RWPE1 (cell line): ENCODE results near the gene DUSP10.

Source experiments
- CTCF ChIA-PET: fragments of 350-600 bp; sonication (Branson Sonifier 250); formaldehyde crosslinking; extraction: SDS; loops from one replicate; lab custom pipeline; 2021; lab: Yijun Ruan, JAX
- POLR2A ChIA-PET: fragments of 400-600 bp; formaldehyde crosslinking; extraction: SDS; loops from one replicate; lab custom pipeline; 2020; ENCODE audit warnings: antibody characterized with exemption; ENCODE audit not compliant: low non-redundant PET; lab: Yijun Ruan, JAX
- DNase-seq: peaks from one replicate; pipeline ENCODE4 v3.0.0; 2012; ENCODE audit warnings: low spot score
- H3K27ac ChIP-seq: fragments of 450-650 bp; 2 replicates; pipeline ENCODE4 v1.5.1; 2017
- TF ChIP-seq, protein P1 (sequence below): fragments of 450-650 bp; conservative IDR thresholded peaks from 2 replicates; pipeline ENCODE4 v1.5.1; 2017; ENCODE audit warnings: low read depth, mild to moderate bottlenecking

The DUSP10 gene

DNA sequence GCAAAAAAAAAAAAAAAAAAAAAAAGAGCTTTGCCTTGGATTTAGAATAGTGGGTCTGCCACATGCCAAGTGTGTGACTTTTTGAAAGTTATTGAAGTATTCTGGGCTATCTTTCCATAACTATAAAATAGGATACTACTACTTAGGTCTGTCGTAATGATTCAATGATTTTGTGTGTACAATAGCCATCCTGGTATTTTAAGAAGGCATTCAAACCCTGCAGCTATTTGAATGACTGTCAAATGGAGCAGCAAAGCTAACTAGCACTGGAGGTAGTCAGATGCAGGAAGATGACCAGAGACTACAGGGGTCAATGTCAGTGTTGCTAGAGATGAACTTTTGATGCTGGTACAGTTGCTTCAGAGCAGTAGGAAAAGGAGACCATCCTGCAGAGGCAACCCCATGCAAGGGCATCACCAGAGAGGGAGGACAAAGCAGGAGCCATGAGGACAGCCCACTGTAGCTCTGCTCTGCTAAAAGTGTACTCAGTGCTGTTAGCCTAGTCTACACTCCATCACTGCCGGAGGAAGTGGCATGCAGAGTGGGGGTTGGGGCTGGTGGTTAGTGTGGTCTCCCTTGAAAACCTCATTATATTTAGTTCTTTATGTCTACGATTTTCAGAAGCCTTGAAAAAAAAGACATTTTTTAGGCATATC lies 29.0 kb downstream of the DUSP10 start:
- DNase-seq: no peak
- ChIA-PET CTCF (interaction anchor here (1.0 kb wide), 1 partner anchor 510 kb away, joined by 4 read pairs; no protein-coding TSS in a partner anchor), POLR2A (interaction anchor here (0.6 kb wide), 1 partner anchor 31 kb away, joined by 3 read pairs; no protein-coding TSS in a partner anchor)
- H3K27ac ChIP-seq: no peak overlapping the region
- TF ChIP-seq, protein P1, sequence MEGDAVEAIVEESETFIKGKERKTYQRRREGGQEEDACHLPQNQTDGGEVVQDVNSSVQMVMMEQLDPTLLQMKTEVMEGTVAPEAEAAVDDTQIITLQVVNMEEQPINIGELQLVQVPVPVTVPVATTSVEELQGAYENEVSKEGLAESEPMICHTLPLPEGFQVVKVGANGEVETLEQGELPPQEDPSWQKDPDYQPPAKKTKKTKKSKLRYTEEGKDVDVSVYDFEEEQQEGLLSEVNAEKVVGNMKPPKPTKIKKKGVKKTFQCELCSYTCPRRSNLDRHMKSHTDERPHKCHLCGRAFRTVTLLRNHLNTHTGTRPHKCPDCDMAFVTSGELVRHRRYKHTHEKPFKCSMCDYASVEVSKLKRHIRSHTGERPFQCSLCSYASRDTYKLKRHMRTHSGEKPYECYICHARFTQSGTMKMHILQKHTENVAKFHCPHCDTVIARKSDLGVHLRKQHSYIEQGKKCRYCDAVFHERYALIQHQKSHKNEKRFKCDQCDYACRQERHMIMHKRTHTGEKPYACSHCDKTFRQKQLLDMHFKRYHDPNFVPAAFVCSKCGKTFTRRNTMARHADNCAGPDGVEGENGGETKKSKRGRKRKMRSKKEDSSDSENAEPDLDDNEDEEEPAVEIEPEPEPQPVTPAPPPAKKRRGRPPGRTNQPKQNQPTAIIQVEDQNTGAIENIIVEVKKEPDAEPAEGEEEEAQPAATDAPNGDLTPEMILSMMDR: no peak

DNA sequence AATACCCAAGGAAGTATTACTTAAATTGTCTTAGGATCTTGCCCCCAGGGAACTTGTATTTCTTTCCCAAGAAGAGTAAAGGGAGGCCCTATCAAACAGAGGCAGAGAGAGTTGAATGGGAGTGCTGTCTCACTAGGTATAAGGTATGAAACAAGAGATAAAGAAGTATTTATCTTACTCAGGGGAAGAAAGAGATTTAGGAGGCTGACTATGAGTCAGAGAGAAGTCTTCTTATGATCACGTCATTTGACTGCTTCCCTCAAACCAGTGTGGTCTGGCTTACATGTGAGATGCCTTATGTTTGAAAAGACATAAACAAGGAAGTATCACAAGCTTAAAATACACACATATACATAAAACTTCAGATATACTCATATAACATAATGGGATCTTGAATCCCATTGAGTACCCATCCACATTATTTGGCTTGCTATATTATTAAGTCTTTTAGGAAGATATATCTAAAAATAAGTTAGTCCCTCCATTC lies 29.6 kb downstream of the DUSP10 start:
- ChIA-PET POLR2A (no interaction called here), CTCF (no interaction called here)
- DNase-seq: peak; percentile 36
- TF ChIP-seq, protein P1: no peak
- no peak overlapping the region for H3K27ac ChIP-seq

DNA sequence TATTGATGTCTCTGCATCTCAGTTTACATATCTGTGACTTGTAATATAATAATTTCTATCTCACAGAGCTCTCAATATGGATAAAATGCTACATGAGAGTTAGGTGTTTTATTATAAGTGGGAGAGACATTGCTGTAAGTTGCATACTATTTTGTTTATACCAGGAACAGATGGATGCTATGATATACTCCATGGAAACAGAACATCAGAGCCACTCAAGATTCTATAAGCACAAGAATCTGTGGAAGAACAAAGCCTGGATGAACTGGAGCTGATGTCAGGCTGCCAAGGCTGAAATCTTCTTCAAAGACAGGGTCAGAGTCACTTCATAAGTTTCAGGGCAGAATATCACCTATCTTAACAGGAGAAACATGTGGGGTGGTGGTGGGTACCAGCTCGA lies 30.2 kb downstream of the DUSP10 start:
- no peak for DNase-seq
- no peak overlapping the region for H3K27ac ChIP-seq
- CTCF ChIA-PET: interaction anchor here (0.6 kb wide), 1 partner anchor 19 kb away, joined by 3 read pairs; no protein-coding TSS in a partner anchor
- TF ChIP-seq, protein P1: no peak
- POLR2A ChIA-PET: no interaction called here

DNA sequence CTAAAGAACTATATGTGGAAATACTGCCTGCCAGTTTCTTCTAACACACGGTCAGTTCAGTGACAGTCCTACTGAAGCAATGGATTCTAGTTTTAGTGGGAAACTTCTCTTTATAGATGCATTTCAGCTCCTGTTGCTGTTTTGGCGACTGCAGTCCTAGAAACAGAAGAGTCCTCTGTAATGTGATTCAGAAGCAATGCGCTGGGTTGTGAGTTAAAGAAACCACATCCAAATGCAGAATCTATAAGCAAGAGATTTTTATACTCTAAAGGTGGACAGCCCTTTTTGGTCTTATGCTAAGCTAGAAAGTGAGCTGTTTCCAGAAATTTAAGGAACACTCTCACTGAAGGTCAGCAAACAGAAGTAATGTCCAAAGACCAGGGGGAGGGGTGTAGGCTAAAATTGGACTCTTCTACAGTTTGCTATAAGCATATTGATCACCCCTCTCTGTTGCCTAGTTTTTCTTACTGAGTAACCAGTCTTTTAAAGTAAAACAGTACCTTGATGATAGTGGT lies 30.8 kb downstream of the DUSP10 start:
- H3K27ac ChIP-seq: no peak overlapping the region

DNA sequence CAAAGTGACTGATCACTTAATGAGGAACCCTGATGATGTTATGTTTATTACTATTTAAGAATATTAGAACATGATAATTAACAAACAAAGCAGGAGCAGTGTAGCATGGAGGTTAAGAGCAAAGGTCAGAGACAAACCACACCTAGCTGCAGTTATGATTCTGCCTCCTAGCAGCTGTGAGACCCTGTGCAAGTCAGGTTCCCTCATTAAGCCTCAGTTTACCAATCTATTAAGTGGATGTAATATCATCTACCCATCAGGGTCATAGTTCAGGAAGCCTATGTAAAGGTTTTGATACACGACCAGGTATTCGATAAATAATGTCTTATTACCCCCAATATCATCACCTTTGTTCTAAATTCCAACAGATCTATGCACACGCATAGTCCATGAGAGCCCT lies 32.0 kb downstream of the DUSP10 start:
- TF ChIP-seq, protein P1: no peak
- POLR2A ChIA-PET: interaction anchor here (0.8 kb wide), 1 partner anchor 15 kb away, joined by 3 read pairs; no protein-coding TSS in a partner anchor
- CTCF ChIA-PET: no interaction called here
- DNase-seq: no peak
- no peak overlapping the region for H3K27ac ChIP-seq

More for the DNA sequence above, 30.8 kb downstream of the DUSP10 start:
- DNase-seq: no peak
- ChIA-PET POLR2A (no interaction called here), CTCF (interaction anchor here (0.6 to 0.8 kb wide), 3 partner anchors 19 to 520 kb away, joined by 3 to 4 read pairs (median 3); no protein-coding TSS in a partner anchor)
- TF ChIP-seq, protein P1: no peak

DNA sequence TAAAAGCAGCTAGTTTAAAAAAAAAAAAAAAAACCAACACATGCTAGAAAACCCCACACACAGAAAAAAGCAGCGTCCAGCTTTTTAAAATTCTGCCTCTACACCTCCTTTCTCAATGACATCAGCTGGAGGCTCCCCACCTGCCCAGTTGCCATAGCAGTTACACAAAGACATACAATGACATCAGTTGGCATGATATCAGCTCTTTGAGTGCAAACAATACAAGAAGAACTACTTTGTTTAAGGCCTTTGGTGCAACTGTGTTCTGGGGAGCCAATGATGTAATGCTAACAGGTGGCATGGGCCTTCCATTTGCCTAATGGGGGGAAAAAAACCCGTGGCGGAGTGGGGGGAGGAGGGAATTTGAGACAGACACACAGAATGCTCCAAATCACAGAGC lies 32.9 kb downstream of the DUSP10 start:
- no peak for DNase-seq
- CTCF ChIA-PET: interaction anchor here (0.6 to 1.6 kb wide), 4 partner anchors 9 to 746 kb away, joined by 3 to 8 read pairs (median 5); no protein-coding TSS in a partner anchor
- H3K27ac ChIP-seq: no peak overlapping the region
- TF ChIP-seq, protein P1: no peak
- POLR2A ChIA-PET: interaction anchor here (0.8 kb wide), 1 partner anchor 16 kb away, joined by 3 read pairs; no protein-coding TSS in a partner anchor
